Nephron (organoid): Measurements from ENCODE around the gene FGGY.

ENCODE experiments used
- H3K27ac Mint-ChIP-seq, 3 experiments: 2 replicates each; pipeline ENCODE4 v1.8.0; 2020; ENCODE audit warnings: mixed read lengths in 3 of 3, mild to moderate bottlenecking in 2 of 3, moderate library complexity in 1 of 3
- H3K27me3 Mint-ChIP-seq: 2 replicates; pipeline ENCODE4 v1.8.0; 2021; ENCODE audit warnings: low read depth, mild to moderate bottlenecking, moderate library complexity, mixed read lengths
- H3K36me3 Mint-ChIP-seq: 2 replicates; pipeline ENCODE4 v1.8.0; 2020; ENCODE audit warnings: low read depth, mixed read lengths
- H3K4me1 Mint-ChIP-seq: 2 replicates; pipeline ENCODE4 v1.8.0; 2020; ENCODE audit warnings: mixed read lengths
- H3K4me3 Mint-ChIP-seq, 3 experiments: 2 replicates each; pipeline ENCODE4 v1.8.0; 2020; ENCODE audit warnings: mild to moderate bottlenecking in 3 of 3, mixed read lengths in 3 of 3, moderate library complexity in 2 of 3
- H3K9me3 Mint-ChIP-seq: 2 replicates; pipeline ENCODE4 v1.8.0; 2020; ENCODE audit warnings: mixed read lengths
- TF ChIP-seq, protein P1 (sequence below), 3 experiments: fragments of 200-600 bp; sonication (generic); IDR thresholded peaks; one replicate each; pipeline ENCODE4 v1.5.0; 2021; ENCODE audit warnings: antibody characterized with exemption in 3 of 3; ENCODE audit not compliant: unreplicated experiment in 3 of 3

The FGGY gene

DNA sequence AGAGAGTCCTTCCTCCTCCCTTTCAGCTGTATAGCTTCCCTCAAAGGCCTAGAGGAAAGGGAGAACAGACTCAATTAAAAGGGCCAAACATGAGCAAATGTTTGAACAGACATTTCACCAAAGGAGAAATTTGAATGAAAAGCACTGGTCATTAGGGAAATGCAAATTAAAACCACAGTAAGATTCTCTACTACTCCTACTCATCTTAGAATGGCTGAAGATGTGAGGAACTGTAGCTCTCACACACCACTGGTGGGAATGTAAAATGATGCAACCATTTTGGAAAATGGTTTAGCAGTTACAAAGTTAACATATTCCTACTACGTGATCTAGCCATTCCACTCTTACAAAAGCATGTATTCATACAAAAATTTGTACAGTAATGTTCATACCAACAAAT lies 264.9 kb downstream of the FGGY start:
- H3K9me3 Mint-ChIP-seq: peaks cover 29% of the 10 kb centered on the region
- TF ChIP-seq, protein P1, sequence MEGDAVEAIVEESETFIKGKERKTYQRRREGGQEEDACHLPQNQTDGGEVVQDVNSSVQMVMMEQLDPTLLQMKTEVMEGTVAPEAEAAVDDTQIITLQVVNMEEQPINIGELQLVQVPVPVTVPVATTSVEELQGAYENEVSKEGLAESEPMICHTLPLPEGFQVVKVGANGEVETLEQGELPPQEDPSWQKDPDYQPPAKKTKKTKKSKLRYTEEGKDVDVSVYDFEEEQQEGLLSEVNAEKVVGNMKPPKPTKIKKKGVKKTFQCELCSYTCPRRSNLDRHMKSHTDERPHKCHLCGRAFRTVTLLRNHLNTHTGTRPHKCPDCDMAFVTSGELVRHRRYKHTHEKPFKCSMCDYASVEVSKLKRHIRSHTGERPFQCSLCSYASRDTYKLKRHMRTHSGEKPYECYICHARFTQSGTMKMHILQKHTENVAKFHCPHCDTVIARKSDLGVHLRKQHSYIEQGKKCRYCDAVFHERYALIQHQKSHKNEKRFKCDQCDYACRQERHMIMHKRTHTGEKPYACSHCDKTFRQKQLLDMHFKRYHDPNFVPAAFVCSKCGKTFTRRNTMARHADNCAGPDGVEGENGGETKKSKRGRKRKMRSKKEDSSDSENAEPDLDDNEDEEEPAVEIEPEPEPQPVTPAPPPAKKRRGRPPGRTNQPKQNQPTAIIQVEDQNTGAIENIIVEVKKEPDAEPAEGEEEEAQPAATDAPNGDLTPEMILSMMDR (IDR thresholded peaks at IDR 0.05; ENCODE audit: unreplicated experiment in 3 of 3): no peak
- H3K27me3 Mint-ChIP-seq: no peaks in the 10 kb centered on the region
- H3K36me3 Mint-ChIP-seq: peaks cover 48% of the 10 kb centered on the region
- no peak overlapping the region for H3K27ac Mint-ChIP-seq
- no peak overlapping the region for H3K4me3 Mint-ChIP-seq
- peaks cover 14% of the 10 kb centered on the region for H3K4me1 Mint-ChIP-seq

DNA sequence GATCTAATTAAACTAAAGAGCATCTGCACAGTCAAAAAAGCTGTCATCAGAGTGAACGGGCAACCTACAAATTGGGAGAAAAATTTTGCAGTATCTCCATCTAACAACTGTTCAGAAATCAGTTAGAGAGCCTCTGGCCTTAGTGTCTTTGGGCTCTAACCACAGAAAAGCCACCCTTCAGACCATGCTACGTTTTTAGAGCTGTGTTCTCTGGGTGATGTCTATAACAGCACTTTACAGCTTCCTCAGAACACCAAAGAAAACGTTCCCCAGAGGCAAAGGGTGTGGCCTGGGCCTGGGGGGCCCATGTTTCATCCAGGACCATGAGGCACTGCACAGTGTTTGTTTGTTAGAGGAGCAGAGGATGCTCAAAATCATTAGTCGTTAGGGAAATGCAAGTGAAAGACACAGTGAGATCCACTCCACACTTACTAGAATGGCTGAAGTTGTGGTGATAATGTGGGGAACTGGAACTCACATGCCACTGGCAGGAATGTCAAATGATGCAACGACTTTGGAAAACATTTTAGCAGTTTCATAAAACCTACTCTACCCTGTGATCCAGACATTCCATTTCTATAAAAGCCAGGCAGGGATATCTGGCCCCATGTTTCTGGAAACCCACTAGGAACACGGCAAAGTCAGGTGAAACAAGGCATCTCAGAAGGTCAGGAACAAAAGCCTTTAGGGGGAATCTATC lies 267.4 kb downstream of the FGGY start:
- peak overlapping the region in 1 of 3 experiments; percentile 28 for H3K27ac Mint-ChIP-seq
- H3K36me3 Mint-ChIP-seq: peaks cover 25% of the 10 kb centered on the region
- peaks cover 6% of the 10 kb centered on the region for H3K4me1 Mint-ChIP-seq
- no peak overlapping the region for H3K4me3 Mint-ChIP-seq
- H3K27me3 Mint-ChIP-seq: no peaks in the 10 kb centered on the region
- TF ChIP-seq, protein P1 (IDR thresholded peaks at IDR 0.05; ENCODE audit: unreplicated experiment in 3 of 3): no peak
- peaks cover 10% of the 10 kb centered on the region for H3K9me3 Mint-ChIP-seq

DNA sequence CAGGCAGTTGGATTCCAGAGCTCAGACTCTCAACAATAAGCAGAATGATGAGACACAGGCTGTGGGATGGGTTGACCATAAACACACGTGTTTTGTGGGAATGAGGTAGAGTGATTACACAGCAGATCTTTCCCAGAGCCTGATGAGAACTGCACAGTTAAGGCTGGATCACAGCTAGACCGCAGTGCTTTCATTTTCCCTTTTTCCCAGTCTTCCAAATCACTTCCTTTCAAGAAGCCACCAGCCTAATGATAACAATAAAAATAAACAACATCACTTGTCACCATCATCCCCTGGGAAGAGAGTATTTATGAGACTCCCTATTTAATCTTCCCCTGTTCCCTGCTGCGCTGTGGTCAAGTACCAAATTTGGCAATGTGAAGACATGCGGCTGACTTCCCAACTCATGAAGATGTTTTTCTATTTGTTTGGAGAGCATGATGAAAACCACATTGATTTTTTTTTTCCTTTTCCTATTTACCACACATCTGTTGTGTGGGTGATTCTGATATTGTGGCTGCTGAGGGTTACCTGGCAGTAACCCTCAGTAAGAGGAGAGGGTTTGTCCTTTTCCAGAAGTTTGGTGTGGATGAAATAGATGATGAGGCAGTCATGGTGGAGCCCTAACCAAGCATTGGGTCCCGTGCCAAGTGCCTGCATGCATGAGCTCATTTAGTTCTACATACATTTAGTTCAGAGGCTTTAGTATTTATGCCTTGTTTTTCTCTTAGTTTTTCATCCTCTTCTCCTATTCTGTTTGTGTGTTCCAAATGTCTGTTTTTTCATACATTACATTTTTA lies 268.9 kb downstream of the FGGY start:
- no peaks in the 10 kb centered on the region for H3K27me3 Mint-ChIP-seq
- H3K4me3 Mint-ChIP-seq: no peak overlapping the region
- TF ChIP-seq, protein P1 (IDR thresholded peaks at IDR 0.05; ENCODE audit: unreplicated experiment in 3 of 3): no peak

DNA sequence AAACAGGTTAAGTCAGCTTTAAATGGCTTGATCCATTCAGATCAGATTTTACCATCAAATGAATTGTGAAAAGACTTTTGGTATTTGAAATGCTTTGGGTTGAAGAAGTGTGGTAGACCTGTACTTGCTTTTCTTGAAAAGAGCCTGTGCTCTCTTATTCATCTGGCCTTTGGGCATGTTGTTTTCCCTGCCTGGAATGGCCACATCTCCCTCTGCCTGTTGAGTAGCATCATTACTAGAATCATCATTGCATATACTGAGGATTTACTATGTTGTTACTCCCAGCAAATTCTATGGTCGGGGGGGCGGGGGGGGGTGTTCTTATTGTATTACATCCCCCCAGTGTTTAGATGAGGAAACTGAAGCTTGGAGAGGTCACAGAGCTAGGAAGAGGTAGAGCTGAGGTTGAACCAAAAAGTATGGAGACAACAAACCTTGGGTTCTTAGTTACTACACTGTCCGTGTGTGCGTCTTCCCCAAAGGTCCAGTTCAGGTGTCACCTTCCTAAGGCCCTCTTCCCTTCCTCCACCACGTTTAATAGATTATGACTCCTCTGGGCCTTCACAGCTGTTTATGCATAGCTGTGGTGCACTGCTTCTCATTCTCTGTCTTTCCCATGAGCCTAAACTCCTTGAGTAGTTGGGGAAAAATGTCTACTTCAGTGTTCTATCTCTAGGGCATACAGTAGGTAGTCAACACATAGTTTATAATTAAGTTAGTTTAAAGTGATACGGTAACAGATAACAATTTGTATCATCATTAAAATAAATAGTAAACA lies 271.5 kb downstream of the FGGY start:
- peaks cover 6% of the 10 kb centered on the region for H3K36me3 Mint-ChIP-seq

More for the DNA sequence above, 268.9 kb downstream of the FGGY start:
- Mint-ChIP-seq H3K36me3 (peaks cover 15% of the 10 kb centered on the region), H3K4me1 (peaks cover 6% of the 10 kb centered on the region), H3K27ac (peak overlapping the region in 2 of 3 experiments; percentile 16 to 71), H3K9me3 (peaks cover 4% of the 10 kb centered on the region)

DNA sequence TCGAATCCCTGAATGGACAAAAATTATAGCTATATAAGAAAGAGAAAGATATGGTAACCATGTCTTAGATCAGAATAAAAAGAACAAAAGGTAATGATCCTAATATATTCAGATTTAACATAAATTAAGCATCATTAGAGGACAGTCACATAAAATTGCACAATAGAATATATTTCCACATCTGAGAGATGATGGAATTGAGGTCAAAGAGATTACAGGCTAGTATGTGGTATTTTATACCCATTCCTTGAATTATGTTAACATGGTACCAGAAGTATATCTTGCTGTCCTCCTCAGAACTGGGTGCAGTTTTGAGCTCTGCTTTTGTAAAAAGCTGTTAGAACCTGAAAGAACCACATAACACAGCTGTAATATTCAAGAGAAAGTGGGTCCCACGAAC lies 272.3 kb downstream of the FGGY start:
- H3K27ac Mint-ChIP-seq: no peak overlapping the region
- peaks cover 6% of the 10 kb centered on the region for H3K4me1 Mint-ChIP-seq
- TF ChIP-seq, protein P1 (IDR thresholded peaks at IDR 0.05; ENCODE audit: unreplicated experiment in 3 of 3): no peak
- no peak overlapping the region for H3K4me3 Mint-ChIP-seq
- H3K36me3 Mint-ChIP-seq: peaks cover 1% of the 10 kb centered on the region
- peaks cover 6% of the 10 kb centered on the region for H3K9me3 Mint-ChIP-seq
- no peaks in the 10 kb centered on the region for H3K27me3 Mint-ChIP-seq

More for the DNA sequence above, 271.5 kb downstream of the FGGY start:
- peaks cover 6% of the 10 kb centered on the region for H3K4me1 Mint-ChIP-seq
- no peak overlapping the region for H3K27ac Mint-ChIP-seq
- TF ChIP-seq, protein P1 (IDR thresholded peaks at IDR 0.05; ENCODE audit: unreplicated experiment in 3 of 3): peak in 2 of 3 experiments; percentile 11 to 18
- H3K27me3 Mint-ChIP-seq: no peaks in the 10 kb centered on the region
- H3K9me3 Mint-ChIP-seq: peaks cover 5% of the 10 kb centered on the region
- no peak overlapping the region for H3K4me3 Mint-ChIP-seq
